HUES48 (cell line): ENCODE measurements around the gene STK39.

Source experiments
- H3K27ac ChIP-seq: one replicate; pipeline ENCODE4 v1.7.0; 2013; ENCODE audit warnings: low read depth, low read length, inconsistent platforms
- H3K27me3 ChIP-seq: 2 replicates; pipeline ENCODE4 v1.6.1; 2013; ENCODE audit warnings: mild to moderate bottlenecking, low read length; ENCODE audit not compliant: control insufficient read depth, insufficient read depth
- H3K36me3 ChIP-seq: 2 replicates; pipeline ENCODE4 v1.6.1; 2013; ENCODE audit warnings: low read length; ENCODE audit not compliant: control insufficient read depth, insufficient read depth
- H3K4me1 ChIP-seq: 2 replicates; pipeline ENCODE4 v1.6.1; 2013; ENCODE audit warnings: mild to moderate bottlenecking, low read length; ENCODE audit not compliant: control insufficient read depth, insufficient read depth
- H3K4me3 ChIP-seq: 2 replicates; pipeline ENCODE4 v1.5.1; 2013; ENCODE audit warnings: mild to moderate bottlenecking, low read depth, low read length
- H3K9ac ChIP-seq: 2 replicates; pipeline ENCODE4 v1.6.1; 2013; ENCODE audit warnings: mild to moderate bottlenecking, low read depth, low read length, moderate library complexity
- H3K9me3 ChIP-seq: 2 replicates; pipeline ENCODE4 v1.6.1; 2013; ENCODE audit warnings: low read length; ENCODE audit not compliant: control insufficient read depth, insufficient read depth

Gene STK39

GRCh38 chr2:167905668-167906067 is 341.7 kb downstream of the STK39 start:
- Histone ChIP-seq H3K36me3 (no peaks in the 10 kb centered on the region), H3K27ac (no peak overlapping the region), H3K4me3 (no peak overlapping the region), H3K4me1 (no peaks in the 10 kb centered on the region), H3K9me3 (no peaks in the 10 kb centered on the region), H3K27me3 (no peaks in the 10 kb centered on the region), H3K9ac (no peak overlapping the region)
